Measurements from ENCODE around the gene ZNF503.

ZNF503 gene

GRCh38 chr10:75401569-75402485 lies at the start of gene ZNF503:
ZNF503 (minus strand) TSS chr10:75401764; CDS start chr10:75401419, 345 bp downstream.
- DNase-seq: peak; percentile 68

- DNase-seq: no peak
These were observed 49.4 kb upstream of the ZNF503 start for GRCh38 chr10:75450644-75451640.

- no peak for DNase-seq
These were observed 48.5 kb upstream of the ZNF503 start for GRCh38 chr10:75450075-75450445.

GRCh38 chr10:75449382-75450074 lies 48.0 kb upstream of the ZNF503 start:
- DNase-seq: no peak

- no peak for DNase-seq
These were observed 46.6 kb upstream of the ZNF503 start for GRCh38 chr10:75448166-75448565.

- DNase-seq: no peak
These were observed 44.9 kb upstream of the ZNF503 start for GRCh38 chr10:75446508-75446907.

- no peak for DNase-seq
These were observed 43.3 kb upstream of the ZNF503 start for GRCh38 chr10:75444781-75445386.

- DNase-seq: no peak
These were observed 41.8 kb upstream of the ZNF503 start for GRCh38 chr10:75443362-75443761.

- no peak for DNase-seq
These were observed 40.1 kb upstream of the ZNF503 start for GRCh38 chr10:75441682-75442081.

- DNase-seq: no peak
These were observed 39.6 kb upstream of the ZNF503 start for GRCh38 chr10:75441196-75441595.

GRCh38 chr10:75440271-75440793 lies 38.8 kb upstream of the ZNF503 start:
- DNase-seq: no peak

GRCh38 chr10:75439811-75440210 lies 38.2 kb upstream of the ZNF503 start:
- no peak for DNase-seq

GRCh38 chr10:75438275-75438674 lies 36.7 kb upstream of the ZNF503 start:
- DNase-seq: no peak

- no peak for DNase-seq
These were observed 36.1 kb upstream of the ZNF503 start for GRCh38 chr10:75437693-75438092.

- no peak for DNase-seq
These were observed 35.3 kb upstream of the ZNF503 start for GRCh38 chr10:75436896-75437295.

- peak; percentile 30 for DNase-seq
These were observed 33.7 kb upstream of the ZNF503 start for GRCh38 chr10:75435291-75435690.

- no peak for DNase-seq
These were observed 32.7 kb upstream of the ZNF503 start for GRCh38 chr10:75434291-75434690.

- DNase-seq: no peak
These were observed 31.7 kb upstream of the ZNF503 start for GRCh38 chr10:75433216-75433615.

- DNase-seq: no peak
These were observed 31.2 kb upstream of the ZNF503 start for GRCh38 chr10:75432763-75433162.

GRCh38 chr10:75432176-75432575 lies 30.6 kb upstream of the ZNF503 start:
- no peak for DNase-seq

GRCh38 chr10:75431180-75432111 lies 29.9 kb upstream of the ZNF503 start, which contains the start of gene LRMDA:
LRMDA (plus strand) TSS chr10:75431624.
- DNase-seq: peak; percentile 52

Measured in OCI-M1 (cell line).